ENCODE measurements around the gene CD52. TPM values are rescaled to one million over a fixed set of nuclear protein-coding genes. Genes with fewer than 3 reads are reported as not detected.
A peak's percentile ranks its signal among the peaks of the same experiment; 100 is the strongest.

Gene CD52
- total and polyA plus RNA-seq, 4 experiments from 2014 or later: 1,302 to 12,303 (median 4,992) TPM

- Histone ChIP-seq H3K4me1 (ENCODE audit: insufficient read depth, low read length) (peaks cover 94% of the 10 kb centered on the region), H3K27ac (ENCODE audit: low read depth, low read length) (peak overlapping the region; percentile 82), H3K9me3 (ENCODE audit: control insufficient read depth in 1 of 2, low read length in 2 of 2) (no peaks in the 10 kb centered on the region), H3K27me3 (ENCODE audit: insufficient read depth, low read length) (no peaks in the 10 kb centered on the region), H3K4me3 (ENCODE audit: low read length in 2 of 2) (peak overlapping the region; percentile 50 to 92), H3K36me3 (ENCODE audit: insufficient read depth, low read length) (peaks cover 12% of the 10 kb centered on the region)
- intact Hi-C loops (cut with micrococcal nuclease): no loop called here
- no peaks in the 10 kb centered on the region for H3K27me3 Mint-ChIP-seq
- ChIA-PET CTCF (ENCODE audit: partially characterized antibody) (interaction anchor here (1.2 to 21.6 kb wide), 6 partner anchors 6 to 137 kb away, joined by 4 to 1027 read pairs (median 64); partner anchors contain the start of genes CD52 and UBXN11), POLR2A (ENCODE audit: partially characterized antibody) (interaction anchor here (0.7 to 38.6 kb wide), 16 partner anchors 8 to 191 kb away, joined by 3 to 3358 read pairs (median 8); partner anchors contain the start of genes CD52, CEP85, DHDDS and HMGN2)
- peak overlapping the region; percentile 93 to 98 (median 95) for H3K27ac Mint-ChIP-seq
- H3K4me3 Mint-ChIP-seq: peak overlapping the region; percentile 85 to 96 (median 90)
- DNase-seq: peak in 1 of 5 donors; percentile 6
- peaks cover 60 to 96% (median 80%) of the 10 kb centered on the region in 4 donors for H3K4me1 Mint-ChIP-seq
- H3K36me3 Mint-ChIP-seq: peaks cover 9 to 48% of the 10 kb centered on the region in 2 donors
- no peaks in the 10 kb centered on the region for H3K9me3 Mint-ChIP-seq
Measured at GRCh38 chr1:26280333-26281042, 37.3 kb upstream of the CD52 start.

GRCh38 chr1:26281091-26281958 lies 36.4 kb upstream of the CD52 start:
- Histone ChIP-seq H3K27ac (ENCODE audit: low read depth, low read length) (peak overlapping the region; percentile 82), H3K36me3 (ENCODE audit: insufficient read depth, low read length) (peaks cover 12% of the 10 kb centered on the region), H3K4me3 (ENCODE audit: low read length in 2 of 2) (peak overlapping the region; percentile 50 to 92), H3K4me1 (ENCODE audit: insufficient read depth, low read length) (peaks cover 94% of the 10 kb centered on the region), H3K9me3 (ENCODE audit: control insufficient read depth in 1 of 2, low read length in 2 of 2) (no peaks in the 10 kb centered on the region), H3K27me3 (ENCODE audit: insufficient read depth, low read length) (no peaks in the 10 kb centered on the region)
- Mint-ChIP-seq H3K4me3 (peak overlapping the region; percentile 85 to 96 (median 90)), H3K9me3 (no peaks in the 10 kb centered on the region), H3K27me3 (no peaks in the 10 kb centered on the region), H3K4me1 (peaks cover 55 to 96% (median 77%) of the 10 kb centered on the region in 4 donors), H3K36me3 (peaks cover 9 to 43% of the 10 kb centered on the region in 2 donors), H3K27ac (peak overlapping the region; percentile 94 to 98 (median 95))
- POLR2A ChIA-PET (ENCODE audit: partially characterized antibody): interaction anchor here (0.7 to 38.6 kb wide), 11 partner anchors 7 to 110 kb away, joined by 3 to 3358 read pairs (median 14); partner anchors contain the start of genes CD52, CEP85, UBXN11 and ZNF683
- peak in 1 of 5 donors; percentile 8 for DNase-seq
- CTCF ChIA-PET (ENCODE audit: partially characterized antibody): interaction anchor here (1.2 to 21.6 kb wide), 4 partner anchors 34 to 136 kb away, joined by 4 to 1027 read pairs (median 156); partner anchors contain the start of genes CD52 and UBXN11
- intact Hi-C loops (cut with micrococcal nuclease): no loop called here

GRCh38 chr1:26281971-26282370 lies 35.8 kb upstream of the CD52 start:
- ChIA-PET POLR2A (ENCODE audit: partially characterized antibody) (interaction anchor here (1.0 to 38.6 kb wide), 8 partner anchors 6 to 150 kb away, joined by 4 to 3358 read pairs (median 25); partner anchors contain the start of genes CD52, CEP85, DHDDS and UBXN11), CTCF (ENCODE audit: partially characterized antibody) (interaction anchor here (2.0 to 21.6 kb wide), 3 partner anchors 33 to 135 kb away, joined by 5 to 1027 read pairs (median 307); partner anchors contain the start of genes CD52 and UBXN11)
- no peak for DNase-seq
- H3K27ac ChIP-seq (ENCODE audit: low read depth, low read length): peak overlapping the region; percentile 91
- Mint-ChIP-seq H3K27ac (peak overlapping the region; percentile 43 to 99 (median 97)), H3K9me3 (no peaks in the 10 kb centered on the region), H3K27me3 (no peaks in the 10 kb centered on the region), H3K4me3 (peak overlapping the region; percentile 86 to 96 (median 92)), H3K36me3 (peaks cover 9 to 42% of the 10 kb centered on the region in 2 donors), H3K4me1 (peaks cover 52 to 96% (median 76%) of the 10 kb centered on the region in 4 donors)
- peaks cover 12% of the 10 kb centered on the region for H3K36me3 ChIP-seq (ENCODE audit: insufficient read depth, low read length)
- peak overlapping the region; percentile 50 to 92 for H3K4me3 ChIP-seq (ENCODE audit: low read length in 2 of 2)
- H3K4me1 ChIP-seq (ENCODE audit: insufficient read depth, low read length): peaks cover 94% of the 10 kb centered on the region
- no peaks in the 10 kb centered on the region for H3K27me3 ChIP-seq (ENCODE audit: insufficient read depth, low read length)
- H3K9me3 ChIP-seq (ENCODE audit: control insufficient read depth in 1 of 2, low read length in 2 of 2): no peaks in the 10 kb centered on the region
- intact Hi-C loops (cut with micrococcal nuclease): no loop called here

GRCh38 chr1:26282401-26282918 lies 35.3 kb upstream of the CD52 start:
- ChIA-PET POLR2A (ENCODE audit: partially characterized antibody) (interaction anchor here (1.0 to 38.6 kb wide), 6 partner anchors 6 to 149 kb away, joined by 4 to 3358 read pairs (median 99); partner anchors contain the start of genes CD52, DHDDS and UBXN11), CTCF (ENCODE audit: partially characterized antibody) (interaction anchor here (2.0 to 21.6 kb wide), 3 partner anchors 33 to 135 kb away, joined by 5 to 1027 read pairs (median 307); partner anchors contain the start of genes CD52 and UBXN11)
- Histone ChIP-seq H3K27ac (ENCODE audit: low read depth, low read length) (peak overlapping the region; percentile 91), H3K36me3 (ENCODE audit: insufficient read depth, low read length) (peaks cover 12% of the 10 kb centered on the region), H3K9me3 (ENCODE audit: control insufficient read depth in 1 of 2, low read length in 2 of 2) (no peaks in the 10 kb centered on the region), H3K4me3 (ENCODE audit: low read length in 2 of 2) (no peak overlapping the region), H3K4me1 (ENCODE audit: insufficient read depth, low read length) (peaks cover 94% of the 10 kb centered on the region), H3K27me3 (ENCODE audit: insufficient read depth, low read length) (no peaks in the 10 kb centered on the region)
- peak in 1 of 5 donors; percentile 10 for DNase-seq
- Mint-ChIP-seq H3K36me3 (peaks cover 9 to 42% of the 10 kb centered on the region in 2 donors), H3K9me3 (no peaks in the 10 kb centered on the region), H3K27me3 (no peaks in the 10 kb centered on the region), H3K4me1 (peaks cover 56 to 96% (median 77%) of the 10 kb centered on the region in 4 donors), H3K27ac (peak overlapping the region; percentile 94 to 100 (median 99)), H3K4me3 (peak overlapping the region in 7 of 8 donors; percentile 74 to 94 (median 90))
- intact Hi-C loops (cut with micrococcal nuclease): no loop called here

- CTCF ChIA-PET (ENCODE audit: partially characterized antibody): interaction anchor here (3.1 to 21.6 kb wide), 5 partner anchors 7 to 114 kb away, joined by 10 to 1027 read pairs (median 124); partner anchors contain the start of genes CD52, SH3BGRL3 and UBXN11
- H3K27ac Mint-ChIP-seq: peak overlapping the region; percentile 94 to 100 (median 99)
- Histone ChIP-seq H3K4me3 (ENCODE audit: low read length in 2 of 2) (no peak overlapping the region), H3K9me3 (ENCODE audit: control insufficient read depth in 1 of 2, low read length in 2 of 2) (no peaks in the 10 kb centered on the region), H3K27ac (ENCODE audit: low read depth, low read length) (peak overlapping the region; percentile 91), H3K36me3 (ENCODE audit: insufficient read depth, low read length) (peaks cover 12% of the 10 kb centered on the region), H3K4me1 (ENCODE audit: insufficient read depth, low read length) (peaks cover 94% of the 10 kb centered on the region), H3K27me3 (ENCODE audit: insufficient read depth, low read length) (no peaks in the 10 kb centered on the region)
- peaks cover 58 to 96% (median 78%) of the 10 kb centered on the region in 4 donors for H3K4me1 Mint-ChIP-seq
- H3K4me3 Mint-ChIP-seq: peak overlapping the region; percentile 74 to 94 (median 89)
- intact Hi-C loops (cut with micrococcal nuclease): no loop called here
- POLR2A ChIA-PET (ENCODE audit: partially characterized antibody): interaction anchor here (1.2 to 38.6 kb wide), 7 partner anchors 5 to 504 kb away, joined by 4 to 3358 read pairs (median 29); partner anchors contain the start of genes CD52, CEP85, DHDDS and PIGV
- peaks cover 9 to 40% of the 10 kb centered on the region in 2 donors for H3K36me3 Mint-ChIP-seq
- no peak for DNase-seq
- no peaks in the 10 kb centered on the region for H3K9me3 Mint-ChIP-seq
- no peaks in the 10 kb centered on the region for H3K27me3 Mint-ChIP-seq
Measured at GRCh38 chr1:26283279-26283853, 34.4 kb upstream of the CD52 start.
